T-helper 1 cell (primary cell): Measurements from ENCODE around the gene COX17.
A peak's percentile ranks its signal among the peaks of the same experiment; 100 is the strongest.

Experiments used
- DNase-seq, 5 donors: peaks; one replicate each; pipeline ENCODE4 v3.0.0-alpha.2; 2012 to 2020

COX17 gene

DNA sequence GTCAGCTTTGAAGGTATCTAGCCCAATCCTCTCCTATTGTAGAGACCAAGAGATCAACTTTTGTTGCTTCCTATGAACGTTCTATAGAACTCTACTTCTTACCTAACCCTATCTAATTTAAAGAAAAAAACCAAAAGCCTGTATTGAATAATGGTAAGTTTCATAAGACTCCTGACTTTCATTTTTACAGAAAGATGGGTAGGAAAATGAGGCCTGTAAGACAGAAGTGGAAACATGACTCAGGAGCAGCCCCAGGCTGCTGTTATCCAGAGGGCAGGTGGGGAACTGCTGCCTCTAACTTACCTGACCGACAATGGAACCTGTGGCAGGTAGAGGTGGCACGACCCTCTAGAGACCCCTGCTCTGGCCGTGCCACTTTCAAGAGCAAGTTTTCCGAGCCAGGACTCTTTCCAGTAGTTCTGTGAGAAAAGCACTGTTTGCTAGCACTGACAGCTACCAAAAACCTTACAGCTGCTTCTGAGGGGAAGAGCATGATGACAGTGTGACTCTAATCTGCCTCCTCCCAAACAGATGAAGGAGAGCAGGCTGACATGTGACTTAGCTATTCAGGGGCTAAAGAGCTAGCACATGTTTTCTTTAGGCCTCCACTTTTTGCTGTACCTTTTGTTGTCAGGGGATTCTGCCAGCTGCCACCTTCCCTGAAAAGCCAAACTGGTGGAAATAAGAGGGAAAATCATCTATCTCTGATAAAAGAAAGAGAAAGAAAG, 34.3 kb downstream of the COX17 start:
- DNase-seq = no peak

DNA sequence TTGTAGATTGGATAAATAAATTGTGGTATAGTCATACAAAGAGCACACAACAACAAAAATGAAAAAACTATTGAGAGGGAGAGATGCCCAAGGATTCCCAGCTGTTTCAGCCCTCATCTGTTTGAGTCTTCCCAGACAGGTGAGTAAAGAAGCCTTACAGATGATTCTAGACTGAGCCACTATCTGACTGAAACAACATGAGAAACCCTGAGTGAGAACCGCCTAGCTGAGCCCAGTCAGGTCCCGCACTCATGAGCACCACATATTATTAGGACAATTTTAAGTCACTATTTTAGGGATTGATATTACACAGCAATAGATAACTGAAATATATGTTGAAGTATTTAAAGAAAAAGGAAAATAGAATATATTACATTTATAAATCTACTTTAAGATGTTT, 35.8 kb downstream of the COX17 start:
- DNase-seq = no peak

DNA sequence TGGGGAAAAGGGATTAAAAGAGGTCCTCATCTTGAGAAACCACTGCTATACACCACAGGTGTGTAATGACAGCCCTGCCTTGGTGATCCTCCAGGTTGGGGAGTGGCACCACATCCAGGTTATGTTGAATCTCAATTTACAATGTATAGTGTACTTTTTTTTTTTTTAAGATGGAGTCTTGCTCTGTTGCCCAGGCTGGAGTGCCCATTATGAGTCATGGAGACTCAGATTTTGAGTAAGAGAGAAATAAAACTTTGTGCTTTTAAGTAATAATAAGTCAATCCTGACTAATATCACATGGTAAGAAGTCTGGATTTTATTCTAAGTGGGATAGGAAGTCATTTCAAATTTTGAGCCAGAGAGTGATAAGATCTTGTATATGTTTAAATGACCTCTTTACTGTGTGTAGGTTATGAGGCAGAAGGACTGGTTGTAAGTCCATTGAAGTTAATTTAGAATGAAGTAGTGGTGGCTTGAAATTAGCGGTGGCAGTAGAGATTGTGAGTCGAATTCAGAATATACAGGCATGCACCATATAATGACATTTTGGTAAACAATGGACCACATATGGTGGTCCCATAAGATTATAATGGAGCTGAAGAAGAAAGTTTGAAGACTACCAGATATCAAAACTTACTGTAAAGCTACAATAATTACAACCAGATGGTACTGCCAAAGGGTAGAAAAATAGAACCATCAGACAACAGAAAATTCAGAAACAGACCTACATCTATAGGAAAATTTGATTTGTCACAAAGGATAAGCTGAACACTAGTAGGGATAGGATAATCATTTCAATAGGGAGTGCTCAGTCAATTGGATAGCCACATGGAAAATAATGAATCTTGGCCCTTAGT, 37.5 kb downstream of the COX17 start:
- DNase-seq = peak in 1 of 5 donors; percentile 66

- DNase-seq = peak in 1 of 5 donors; percentile 63
These were observed 39.3 kb downstream of the COX17 start for GRCh38 chr3:119637679-119638477.

DNA sequence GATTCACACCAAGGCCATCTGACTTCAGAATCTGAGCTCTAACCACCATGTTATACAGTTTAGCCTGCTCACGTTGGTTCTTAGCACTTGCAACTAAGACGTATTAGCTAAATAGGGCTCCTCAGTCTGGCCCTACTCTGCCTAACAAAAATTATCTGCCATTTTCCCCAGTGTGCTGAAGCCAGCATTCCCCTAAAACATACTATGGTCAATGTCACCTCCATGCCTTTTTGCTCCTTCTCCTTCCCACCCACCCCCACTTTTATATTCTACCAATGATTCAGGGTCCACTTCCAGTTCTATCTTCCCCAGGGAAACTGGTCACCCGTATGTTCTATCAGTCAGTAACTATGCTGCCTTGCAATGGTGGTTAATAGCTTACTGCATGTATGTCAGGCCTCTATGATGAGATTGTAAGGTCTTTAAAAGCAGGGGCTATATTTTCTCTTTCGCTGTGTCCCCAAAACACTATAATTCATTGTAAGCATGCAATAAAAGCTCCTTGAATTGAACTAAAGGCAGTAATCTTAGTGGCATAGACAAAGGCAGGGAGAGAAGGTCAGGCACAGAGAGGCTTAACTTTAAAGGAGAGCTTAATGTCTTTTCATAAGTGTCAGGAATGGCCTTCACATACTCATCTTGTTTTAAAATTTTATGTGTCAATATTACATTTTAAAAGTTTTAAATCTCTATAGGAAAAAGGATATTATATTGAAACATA, 40.2 kb downstream of the COX17 start:
- DNase-seq = no peak

GRCh38 chr3:119636249-119636648, 41.0 kb downstream of the COX17 start:
- DNase-seq = no peak

- no peak for DNase-seq
These were observed 41.5 kb downstream of the COX17 start for GRCh38 chr3:119635719-119636118.

- DNase-seq = no peak
These were observed 44.4 kb downstream of the COX17 start for GRCh38 chr3:119632829-119633228.

DNA sequence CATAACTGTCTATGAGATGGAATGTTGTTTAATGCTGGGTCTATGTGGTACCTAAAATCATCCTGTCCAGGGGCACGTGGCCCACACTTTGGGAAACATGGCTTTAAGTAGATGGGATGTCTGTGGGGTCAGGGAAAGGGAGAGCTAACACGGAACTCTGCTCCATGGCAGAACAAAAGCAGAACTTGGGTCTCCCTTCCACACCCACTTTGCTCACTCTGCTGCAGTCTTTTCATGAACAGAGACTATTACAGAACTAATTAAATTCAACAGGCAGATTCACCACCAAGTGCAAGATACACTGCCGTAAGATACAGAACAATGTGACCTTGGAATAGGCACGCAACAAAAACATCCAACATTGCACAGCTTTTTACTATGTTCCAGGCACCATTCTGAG, 45.0 kb downstream of the COX17 start:
- no peak for DNase-seq

DNA sequence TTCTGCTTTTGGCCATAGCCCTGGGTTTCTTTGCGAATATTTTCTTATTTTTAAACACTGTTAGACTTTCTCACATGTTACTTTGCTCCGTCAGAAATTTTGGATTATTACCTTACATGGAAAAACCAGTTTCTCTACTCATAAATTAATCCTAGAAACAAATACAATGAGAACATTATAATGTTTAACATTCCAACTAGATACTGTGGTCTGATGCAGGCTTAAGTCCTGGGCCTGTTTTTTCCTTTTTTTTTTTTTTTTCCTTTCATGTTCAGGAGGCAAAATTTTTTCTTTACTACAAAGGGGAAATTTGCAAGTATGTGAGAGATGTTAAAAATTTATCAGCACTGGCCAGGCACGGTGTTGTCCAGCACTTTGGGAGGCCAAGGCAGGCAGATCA, 45.7 kb downstream of the COX17 start:
- no peak for DNase-seq

DNA sequence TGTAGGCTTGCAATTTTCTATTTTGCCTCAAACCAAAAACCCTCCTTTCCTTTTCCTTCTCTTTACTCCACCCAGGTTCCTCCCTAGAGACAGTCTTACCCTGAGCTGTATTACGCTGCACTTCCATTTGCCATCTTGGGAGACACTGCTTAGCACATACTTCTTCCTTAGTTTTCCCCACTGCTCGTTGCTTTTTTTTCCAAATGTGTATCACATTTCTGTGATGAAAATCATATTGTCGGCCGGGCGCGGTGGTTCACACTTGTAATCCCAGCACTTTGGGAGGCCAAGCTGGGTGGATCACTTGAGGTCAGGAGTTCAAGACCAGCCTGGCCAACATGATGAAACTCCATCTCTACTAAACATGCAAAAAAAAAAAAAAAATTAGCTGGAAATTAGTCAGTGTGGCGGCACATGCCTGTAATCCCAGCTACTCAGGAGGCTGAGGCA, 46.3 kb downstream of the COX17 start:
- DNase-seq = no peak

- DNase-seq = peak in 1 of 5 donors; percentile 12
These were observed 46.9 kb downstream of the COX17 start for GRCh38 chr3:119630128-119630879.

GRCh38 chr3:119628816-119629445, 48.3 kb downstream of the COX17 start:
- DNase-seq = no peak

- DNase-seq = peak in 1 of 5 donors; percentile 35
These were observed 48.8 kb downstream of the COX17 start for GRCh38 chr3:119628390-119628789.

- peak in 1 of 5 donors; percentile 19 for DNase-seq
These were observed 49.7 kb downstream of the COX17 start for GRCh38 chr3:119627461-119627860.

DNA sequence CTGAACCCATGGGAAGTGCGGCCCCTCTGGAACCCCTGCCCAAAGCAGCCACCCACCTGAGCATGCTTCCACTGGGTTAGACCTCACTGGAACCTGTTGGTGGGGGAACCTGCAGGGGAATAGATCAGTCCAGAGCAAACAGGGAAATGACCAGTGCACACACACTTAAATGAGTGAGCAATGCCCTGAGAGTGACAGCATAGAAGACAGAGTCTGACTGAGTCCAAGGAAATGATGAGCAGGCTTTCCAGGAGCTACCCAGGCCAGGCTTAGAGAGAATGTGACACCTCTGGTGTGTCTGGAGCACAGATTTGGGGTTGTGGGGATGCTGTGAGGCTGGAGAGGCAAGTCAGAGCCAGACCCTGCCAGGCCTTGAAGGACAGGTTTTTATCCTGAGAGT, 51.0 kb downstream of the COX17 start:
- DNase-seq = no peak

DNA sequence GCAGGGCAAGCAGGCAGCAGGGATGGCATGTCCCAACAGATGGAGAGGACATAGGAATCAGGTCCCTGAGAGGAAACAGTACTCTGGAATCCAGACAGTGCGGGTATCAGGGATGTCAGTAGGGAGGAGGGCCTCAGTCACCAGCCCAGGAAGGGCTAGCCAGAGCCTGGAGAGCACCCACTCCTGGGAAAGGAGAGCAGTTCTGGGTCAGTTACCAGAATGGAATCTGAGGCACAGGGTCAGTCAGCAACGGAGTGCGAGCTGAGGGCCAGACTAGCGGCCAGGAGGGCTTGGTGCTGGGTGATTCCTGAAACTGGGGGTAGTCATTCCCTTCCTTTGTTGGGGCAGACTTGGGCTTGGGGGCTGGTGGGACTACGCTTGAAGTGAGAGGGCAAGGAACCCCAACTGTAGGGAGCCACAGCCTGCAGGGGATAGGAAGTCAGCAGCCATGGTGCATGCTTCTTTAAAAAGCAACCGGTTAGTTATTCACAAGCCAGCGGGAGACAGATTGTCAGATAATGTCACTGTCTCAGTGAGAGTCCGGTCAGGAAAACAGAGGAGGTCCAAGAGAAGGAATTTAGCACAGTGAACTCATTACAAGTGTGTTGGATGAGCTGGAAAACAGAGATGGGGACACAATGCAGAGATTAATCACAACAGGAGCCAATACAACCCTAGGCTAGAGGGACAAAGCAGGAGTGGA, 51.6 kb downstream of the COX17 start:
- DNase-seq = no peak

GRCh38 chr3:119624002-119624720, 53.0 kb downstream of the COX17 start:
- no peak for DNase-seq

GRCh38 chr3:119620899-119621298, 56.3 kb downstream of the COX17 start:
- DNase-seq = no peak
